GM12878 (cell line): Measurements from ENCODE around the gene SH3BP1. TPM values are rescaled to one million over a fixed set of nuclear protein-coding genes. Genes with fewer than 3 reads are reported as not detected.

ENCODE experiments used
- ATAC-seq: fragments of 200-7000 bp; cut with Tn5 transposase; 3 replicates; pipeline ENCODE4 v1.9.1; 2020; ENCODE audit warnings: mild to moderate bottlenecking, moderate library complexity
- BruUV-seq: library from RNA; stranded (reverse); fragments of 400-500 nt; replicated peaks from 2 replicates; lab custom pipeline; 2021; lab: Mats Ljungman, UMichigan
- CTCF ChIA-PET: fragments of 300-600 bp; sonication (Branson Sonifier 250); formaldehyde crosslinking; extraction: SDS; loops from one replicate; lab custom pipeline; 2021; ENCODE audit warnings: inconsistent platforms; lab: Yijun Ruan, JAX
- POLR2A ChIA-PET: fragments of 350-600 bp; formaldehyde crosslinking; extraction: SDS; loops from one replicate; lab custom pipeline; 2021; ENCODE audit warnings: inconsistent platforms; lab: Charles Lee
- RAD21 ChIA-PET: fragments of 300-600 bp; sonication (Branson Sonifier 250); formaldehyde crosslinking; loops from one replicate; lab custom pipeline; 2023; ENCODE audit warnings: antibody characterized with exemption; ENCODE audit not compliant: unreplicated experiment; lab: Charles Lee
- SMC1A ChIA-PET: fragments of 300-600 bp; sonication (Branson Sonifier 250); formaldehyde crosslinking; loops from one replicate; lab custom pipeline; 2023; ENCODE audit not compliant: unreplicated experiment, uncharacterized antibody; lab: Charles Lee
- DNase-seq: peaks from one replicate; pipeline ENCODE4 v3.0.0-alpha.2; 2011; ENCODE audit warnings: low read depth, low spot score
- FAIRE-seq: peaks from 3 replicates; lab custom pipeline; 2011; peaks lifted over from hg19 to GRCh38; lab: Jason Lieb, UNC
- H2AFZ ChIP-seq: 2 replicates; pipeline ENCODE4 v1.6.0; 2011; ENCODE audit warnings: low read depth, low read length, control low read depth; ENCODE audit not compliant: control insufficient read depth
- H3K27ac ChIP-seq: 2 replicates; pipeline ENCODE4 v1.5.1; 2011; ENCODE audit warnings: control low read depth; ENCODE audit not compliant: control insufficient read depth, insufficient read depth
- H3K27me3 ChIP-seq, 2 experiments: replicated peaks in 1 of 2; 2 replicates each; pipeline versions ENCODE4 v1.6.0 to v1.6.1; 2011; ENCODE audit warnings: low read length in 1 of 2; ENCODE audit not compliant: control insufficient read depth in 2 of 2, insufficient read depth in 2 of 2
- H3K36me3 ChIP-seq, 2 experiments: 2 replicates each; pipeline ENCODE4 v1.5.1; 2011; ENCODE audit warnings: low read length in 1 of 2; ENCODE audit not compliant: control insufficient read depth in 2 of 2, insufficient read depth in 2 of 2
- H3K4me1 ChIP-seq: 2 replicates; pipeline ENCODE4 v1.6.1; 2011; ENCODE audit warnings: mild to moderate bottlenecking, low read length, moderate library complexity, mixed read lengths; ENCODE audit not compliant: control insufficient read depth, insufficient read depth
- H3K4me2 ChIP-seq: 2 replicates; pipeline ENCODE4 v1.6.0; 2011; ENCODE audit warnings: control low read depth; ENCODE audit not compliant: control insufficient read depth, insufficient read depth
- H3K4me3 ChIP-seq: fragments of 200-600 bp; sonication (generic); 2 replicates; pipeline ENCODE4 v1.5.1; 2016
- H3K79me2 ChIP-seq: 2 replicates; pipeline ENCODE4 v1.6.0; 2011; ENCODE audit warnings: low read length; ENCODE audit not compliant: control insufficient read depth, insufficient read depth
- H3K9ac ChIP-seq: 2 replicates; pipeline ENCODE4 v1.8.0; 2011; ENCODE audit warnings: low read length, control low read depth, mixed read lengths; ENCODE audit not compliant: control insufficient read depth, insufficient read depth
- H3K9me3 ChIP-seq: replicated peaks from 3 replicates; pipeline ENCODE4 v1.5.1; 2011; ENCODE audit warnings: mild to moderate bottlenecking, low read length; ENCODE audit not compliant: control insufficient read depth, insufficient read depth
- H4K20me1 ChIP-seq: 2 replicates; pipeline ENCODE4 v1.6.0; 2011; ENCODE audit not compliant: control insufficient read depth, insufficient read depth
- CTCF ChIP-seq, 3 experiments: IDR thresholded peaks in 2 of 3; conservative IDR thresholded peaks in 1 of 3; 2 replicates each; pipeline ENCODE4 v1.5.1; 2011; ENCODE audit warnings: low read depth in 3 of 3, low read length in 3 of 3, mild to moderate bottlenecking in 3 of 3, control low read depth in 2 of 3, moderate library complexity in 2 of 3, inconsistent platforms in 1 of 3, mixed read lengths in 1 of 3; ENCODE audit not compliant: control insufficient read depth in 2 of 3, insufficient read depth in 1 of 3; ENCODE audit errors: extremely low read depth in 1 of 3
- RAD21 ChIP-seq: IDR thresholded peaks from 2 replicates; pipeline ENCODE4 v1.6.1; 2011; ENCODE audit warnings: mild to moderate bottlenecking, low read depth, low read length, moderate library complexity; ENCODE audit not compliant: insufficient read depth
- SPI1 ChIP-seq: IDR thresholded peaks from 2 replicates; pipeline ENCODE4 v1.6.1; 2011; ENCODE audit warnings: low read depth, mild to moderate bottlenecking, low read length, moderate library complexity, borderline replicate concordance; ENCODE audit not compliant: insufficient read depth
- ZNF687 ChIP-seq: fragments of 450-650 bp; IDR thresholded peaks from 2 replicates; pipeline ENCODE4 v1.6.1; 2017; ENCODE audit warnings: mild to moderate bottlenecking, moderate library complexity
- WGBS: methylation state at CpG from one replicate; pipeline ENCODE4 v1.1.6; 2016; ENCODE audit warnings: low lambda C conversion rate; ENCODE audit not compliant: insufficient replicate concordance, insufficient coverage; ENCODE audit errors: missing lambda C conversion rate; 5-methylcytosine and 5-hydroxymethylcytosine counted together
- in situ Hi-C: fragments of 300-500 bp; cut with MboI; formaldehyde crosslinking; loops from 9 replicates; pipeline ENCODE4 v1.14.3; 2018; ENCODE audit warnings: mixed read lengths
- intact Hi-C: fragments of 100-400 bp; cut with micrococcal nuclease; formaldehyde crosslinking; loops from one replicate; pipeline ENCODE4 v1.14.2; 2022; ENCODE audit not compliant: unreplicated experiment
- polyA plus RNA-seq, 11 experiments: library from polyadenylated mRNA; depleted of rRNA in 4 of 11; unstranded in 6 of 11; stranded (reverse) in 5 of 11; fragments of >200 nt; fragmentation: Nextera tagmentation in 4 of 11; fragmentation: Illumina TruSeq in 1 of 11; extraction: Ambion mirVana in 4 of 11; extraction: Trizol in 1 of 11; gene quantifications; 1 replicate in 1 of 11; 2 replicates in 10 of 11; pipeline versions ENCODE4 v1.2.1 to v1.2.3, GENCODE V29; 2011 to 2016; ENCODE audit warnings: inconsistent platforms in 2 of 11, missing spikeins in 2 of 11, low read depth in 1 of 11
- total RNA-seq, 4 experiments: library from RNA; depleted of rRNA in 3 of 4; stranded (reverse); fragments of >200 nt in 3 of 4; fragmentation: Illumina TruSeq in 1 of 4; extraction: Trizol in 1 of 4; gene quantifications; 2 replicates each; pipeline versions ENCODE4 v1.2.1 to v1.2.3, GENCODE V29; 2013 to 2021

The SH3BP1 gene
- total and polyA plus RNA-seq, 10 of the 15 experiments (the other 5 are each of a cell fraction or from before 2014, with no cell fraction given) = 0.29 to 70.5 (median 22.5) TPM

GRCh38 chr22:37636186-37636948, 3.1 kb upstream of the SH3BP1 start:
- RAD21 ChIA-PET = interaction anchor here (0.8 to 10.1 kb wide), 5 partner anchors 9 to 94 kb away, joined by 3 to 173 read pairs (median 4); partner anchors contain the start of genes GGA1, LGALS1 and PDXP
- no peak for DNase-seq
- Histone ChIP-seq H3K9me3 (no peaks in the 10 kb centered on the region), H3K4me1 (peaks cover 76% of the 10 kb centered on the region), H4K20me1 (no peaks in the 10 kb centered on the region), H2AFZ (no peak overlapping the region), H3K36me3 (peaks cover 0 to 3% of the 10 kb centered on the region in 2 experiments; a peak in 3 of 4 replicates), H3K27me3 (no peaks in the 10 kb centered on the region), H3K79me2 (peaks cover 17% of the 10 kb centered on the region), H3K4me2 (peak overlapping the region; percentile 23), H3K4me3 (no peak overlapping the region), H3K27ac (peak overlapping the region; percentile 21; the same call in 1 of the 2 replicates), H3K9ac (0 out of 2 replicates have a peak overlapping the region, but pooled peaks have one; percentile 3)
- intact Hi-C loops = no loop called here
- in situ Hi-C loops = no loop called here
- POLR2A ChIA-PET = interaction anchor here (0.5 to 8.2 kb wide), 8 partner anchors 9 to 364 kb away, joined by 3 to 67 read pairs (median 10); partner anchors contain the start of genes GGA1, LGALS1 and PDXP
- WGBS = 46% methylated on average over 6 of the region's 6 CpGs
- SMC1A ChIA-PET = interaction anchor here (0.5 to 8.6 kb wide), 7 partner anchors 10 to 1264 kb away, joined by 3 to 108 read pairs (median 4); partner anchors contain the start of gene PDXP
- TF ChIP-seq RAD21 (no peak), CTCF (IDR thresholded peaks at IDR 0.05 in 2 of 3, conservative IDR thresholded peaks at IDR 0.05 in 1 of 3; ENCODE audit: control insufficient read depth in 2 of 3, extremely low read depth in 1 of 3, insufficient read depth in 1 of 3, low read depth in 3 of 3, low read length in 3 of 3) (peak; percentile 26 to 37 (median 30); a peak in 3 of 6 replicates), ZNF687 (0 out of 2 replicates have a peak, but pooled peaks have one; percentile 24), SPI1 (peak; percentile 24; the same call in 1 of the 2 replicates)
- no TSS peak for BruUV-seq
- FAIRE-seq = no peak
- CTCF ChIA-PET = interaction anchor here (1.0 to 15.9 kb wide), 8 partner anchors 7 to 46 kb away, joined by 3 to 396 read pairs (median 120); partner anchors contain the start of genes GGA1, LGALS1, NOL12 and PDXP
- no peak for ATAC-seq
